GM19193 (cell line): ENCODE results near the gene DIP2C.

ENCODE experiments used
- POLR2A ChIP-seq: IDR thresholded peaks from 4 replicates; pipeline ENCODE4 v1.6.1; 2011; ENCODE audit not compliant: insufficient read depth, insufficient read length; ENCODE audit errors: extremely low read depth

The DIP2C gene

DNA sequence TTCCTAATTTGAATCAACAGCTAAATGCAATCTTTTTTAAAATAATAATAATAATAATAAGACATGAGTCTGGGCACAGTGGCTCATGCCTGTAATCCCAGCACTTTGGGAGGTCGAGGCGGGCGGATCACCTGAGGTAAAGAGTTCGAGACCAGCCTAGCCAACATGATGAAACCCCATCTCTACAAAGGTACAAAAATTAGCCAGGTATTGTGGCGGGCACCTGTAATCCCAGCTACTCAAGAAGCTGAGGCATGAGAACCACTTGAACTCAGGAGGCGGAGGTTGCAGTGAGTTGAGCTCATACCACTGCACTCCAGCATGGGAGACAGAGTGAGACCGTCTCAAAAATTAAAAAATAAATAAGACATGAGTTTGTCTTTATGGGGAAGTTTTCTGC is 3.9 kb downstream of the DIP2C start:
- no peak for TF ChIP-seq POLR2A

DNA sequence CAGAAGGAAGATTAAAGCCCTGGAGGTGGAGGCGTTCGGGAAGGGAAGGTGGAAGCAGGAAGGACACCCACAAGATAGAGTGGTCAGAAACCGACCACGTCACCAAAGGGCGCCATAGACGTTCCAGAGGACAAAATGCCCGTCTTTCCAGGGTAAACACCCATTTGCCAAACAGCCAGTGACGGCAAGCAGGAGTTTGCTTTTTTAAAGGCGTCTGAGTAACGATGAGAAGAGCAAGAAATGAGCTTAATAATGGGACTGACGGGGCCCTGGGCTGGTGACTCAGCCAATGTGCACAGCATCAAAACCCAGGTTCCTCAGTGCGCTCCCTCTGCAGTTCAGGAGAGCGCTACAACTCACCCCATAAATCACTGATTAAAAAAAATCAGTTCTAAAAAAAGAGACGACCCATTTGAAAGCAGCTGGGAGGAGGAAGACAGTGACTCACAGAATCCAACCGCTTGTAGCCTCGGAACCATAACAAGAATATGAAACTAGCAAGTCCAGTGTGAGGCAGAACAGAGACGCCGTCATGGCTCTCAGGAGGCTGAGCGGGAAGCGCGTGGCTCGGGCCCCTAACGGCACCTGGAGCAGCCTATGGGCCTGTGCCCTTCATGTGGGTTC is 5.9 kb downstream of the DIP2C start:
- no peak for TF ChIP-seq POLR2A

- no peak for TF ChIP-seq POLR2A
Observed at GRCh38 chr10:682931-683447, 6.5 kb downstream of the DIP2C start.

GRCh38 chr10:681670-682318 is 7.7 kb downstream of the DIP2C start:
- TF ChIP-seq POLR2A, result no peak

DNA sequence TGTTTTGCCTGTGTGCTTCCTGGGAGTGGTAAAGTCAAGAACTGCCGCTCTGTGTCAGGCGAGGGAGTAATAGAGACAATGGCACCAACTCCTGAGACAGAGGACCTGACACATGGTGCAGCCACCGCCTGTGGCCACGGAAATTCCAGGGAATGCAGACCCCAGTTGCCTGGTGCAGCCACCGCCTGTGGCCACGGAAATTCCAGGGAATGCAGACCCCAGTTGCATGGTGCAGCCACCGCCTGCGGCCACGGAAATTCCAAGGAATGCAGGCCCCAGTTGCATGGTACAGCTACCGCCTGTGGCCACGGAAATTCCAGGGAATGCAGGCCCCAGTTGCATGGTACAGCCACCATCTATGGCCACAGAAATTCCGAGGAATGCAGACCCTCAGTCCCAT is 8.7 kb downstream of the DIP2C start:
- no peak for TF ChIP-seq POLR2A

GRCh38 chr10:680146-680545 is 9.3 kb downstream of the DIP2C start:
- TF ChIP-seq POLR2A, result no peak

DNA sequence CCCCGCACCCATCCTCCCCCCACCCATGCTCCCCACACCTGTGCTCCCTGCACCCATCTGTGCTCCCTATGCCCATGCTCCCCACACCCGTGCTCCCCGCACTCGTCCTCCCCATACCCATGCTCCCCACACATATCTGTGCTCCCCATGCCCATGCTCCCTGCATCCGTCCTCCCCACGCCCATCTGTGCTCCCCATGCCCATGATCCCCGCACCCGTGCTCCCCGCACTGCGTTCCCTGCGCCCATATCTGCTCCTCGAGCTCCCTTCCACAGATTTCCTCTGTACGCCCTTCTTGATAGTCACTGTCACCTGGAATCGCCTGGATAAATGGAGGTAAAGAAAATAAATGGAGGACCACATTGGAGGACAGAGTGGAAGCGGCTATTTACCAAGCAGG is 9.9 kb downstream of the DIP2C start:
- TF ChIP-seq POLR2A, result no peak

GRCh38 chr10:677750-678661 is 11.5 kb downstream of the DIP2C start:
- no peak for TF ChIP-seq POLR2A

DNA sequence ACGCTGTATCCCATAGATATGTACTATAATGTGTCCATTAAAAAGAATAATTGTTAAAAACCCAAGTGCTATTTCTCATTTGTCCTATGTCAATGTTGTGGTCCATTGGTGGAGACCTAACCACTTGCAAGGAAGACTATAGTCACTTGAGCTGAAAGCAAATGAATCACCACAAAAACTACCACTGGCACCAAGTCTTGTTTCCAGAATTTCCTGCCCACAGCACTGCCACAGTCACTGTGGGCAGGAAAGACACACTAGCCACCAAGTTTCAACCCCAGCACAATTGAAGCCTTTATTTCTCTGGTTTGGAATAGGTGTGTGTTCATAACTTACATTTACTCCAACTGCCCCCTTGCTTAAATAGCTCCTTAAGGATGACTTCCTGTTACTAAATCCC is 12.4 kb downstream of the DIP2C start:
- TF ChIP-seq POLR2A, result no peak

GRCh38 chr10:676178-676577 is 13.3 kb downstream of the DIP2C start:
- TF ChIP-seq POLR2A, result no peak

- no peak for TF ChIP-seq POLR2A
Observed at GRCh38 chr10:675532-675931, 13.9 kb downstream of the DIP2C start.

DNA sequence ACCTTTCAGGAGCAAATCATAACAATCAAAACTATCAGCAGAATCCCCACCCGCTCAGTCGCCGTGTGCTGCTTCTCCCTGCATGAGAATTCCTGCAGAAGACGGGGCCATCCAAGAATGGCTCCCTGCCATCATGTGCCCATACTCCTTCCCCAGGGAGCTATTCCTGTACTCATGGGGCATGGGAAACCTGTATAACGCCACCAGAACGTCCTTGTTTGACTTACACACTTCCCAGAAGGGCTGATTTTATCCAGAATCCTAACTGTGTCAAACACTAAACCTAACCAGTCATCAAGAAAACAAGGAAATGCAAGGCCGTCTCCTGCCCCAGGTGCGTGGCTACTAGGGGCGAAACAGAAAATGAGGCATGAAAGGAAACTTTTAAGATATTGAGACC is 16.0 kb downstream of the DIP2C start:
- no peak for TF ChIP-seq POLR2A

DNA sequence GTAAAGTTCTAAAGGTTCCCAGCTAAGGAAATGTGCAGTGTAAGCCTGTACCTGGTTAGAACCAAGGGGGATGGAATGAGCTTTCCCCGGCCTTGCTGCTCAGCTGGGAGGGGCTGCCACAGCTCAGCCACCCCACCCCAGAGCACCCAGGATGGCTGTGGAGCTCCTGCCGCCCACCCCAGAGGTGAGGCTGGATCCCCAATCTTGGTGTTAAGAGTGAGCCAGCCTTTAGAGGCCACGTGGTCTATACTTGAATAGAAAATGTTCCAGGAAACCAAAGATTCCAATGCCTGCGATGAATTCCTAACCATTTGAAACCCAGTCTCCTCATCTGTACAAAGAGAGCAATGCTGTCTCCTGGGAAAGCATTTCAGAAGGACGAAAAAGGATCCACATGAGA is 16.5 kb downstream of the DIP2C start:
- TF ChIP-seq POLR2A, result no peak

DNA sequence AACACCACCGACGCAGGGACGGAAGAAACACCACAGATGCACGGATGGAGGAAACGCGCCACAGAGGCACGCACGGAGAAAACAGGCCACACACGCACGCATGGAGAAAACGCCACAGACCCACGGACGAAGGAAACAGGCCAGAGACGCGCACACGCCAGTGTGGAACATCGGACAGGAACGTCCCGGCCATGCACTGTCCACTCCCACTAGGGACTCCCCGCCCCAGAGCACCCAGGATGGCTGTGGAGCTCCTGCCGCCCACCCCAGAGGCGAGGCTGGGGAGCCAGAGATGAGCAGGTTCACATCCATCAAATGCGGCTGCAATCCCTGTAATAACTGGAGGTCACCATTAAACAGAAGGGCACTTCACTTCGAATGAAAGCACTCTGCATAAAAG is 17.3 kb downstream of the DIP2C start:
- no peak for TF ChIP-seq POLR2A

DNA sequence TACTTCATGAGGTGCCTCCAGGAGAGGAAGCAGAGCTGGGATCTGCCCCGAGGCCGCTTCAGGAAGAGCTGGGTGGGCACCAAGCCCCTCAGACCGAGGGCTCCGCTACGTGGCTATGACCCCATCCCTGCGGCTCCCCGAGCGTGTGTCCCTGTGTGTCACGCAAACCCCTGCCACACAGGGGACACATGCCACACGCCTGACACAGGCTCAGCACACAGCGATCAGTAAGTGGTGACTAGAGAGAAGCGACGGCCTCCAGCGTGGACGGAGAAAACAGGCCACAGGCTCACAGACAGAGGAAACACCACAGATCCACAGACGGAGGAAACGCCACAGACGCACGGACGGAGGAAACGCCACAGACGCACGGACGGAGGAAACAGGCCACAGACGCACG is 18.5 kb downstream of the DIP2C start:
- TF ChIP-seq POLR2A, result no peak
